H9 (cell line): ENCODE data around the gene MYRF. TPM values are rescaled to one million over a fixed set of nuclear protein-coding genes. Genes with fewer than 3 reads are reported as not detected.

Source experiments
- DNase-seq: peaks from one replicate; pipeline ENCODE4 v3.0.0-alpha.2; 2017
- H2AFZ ChIP-seq: one replicate; pipeline ENCODE4 v1.6.1; 2013; ENCODE audit warnings: mild to moderate bottlenecking, low read length, control low read depth, moderate library complexity
- H2AK5ac ChIP-seq: 2 replicates; pipeline ENCODE4 v1.6.1; 2013; ENCODE audit warnings: low read length, control low read depth, mixed read lengths; ENCODE audit not compliant: insufficient read length
- H2BK120ac ChIP-seq: one replicate; pipeline ENCODE4 v1.6.1; 2013; ENCODE audit warnings: low read depth, mild to moderate bottlenecking, low read length, control low read depth, inconsistent platforms; ENCODE audit not compliant: poor library complexity, severe bottlenecking
- H2BK12ac ChIP-seq: 2 replicates; pipeline ENCODE4 v1.6.1; 2013; ENCODE audit warnings: low read length, control low read depth, mixed read lengths, low read depth; ENCODE audit not compliant: insufficient read length
- H2BK15ac ChIP-seq: 2 replicates; pipeline ENCODE4 v1.6.1; 2013; ENCODE audit warnings: low read depth, low read length, control low read depth
- H2BK20ac ChIP-seq: one replicate; pipeline ENCODE4 v1.6.1; 2013; ENCODE audit warnings: low read depth, mild to moderate bottlenecking, low read length, control low read depth, inconsistent platforms; ENCODE audit not compliant: poor library complexity, severe bottlenecking
- H2BK5ac ChIP-seq: 2 replicates; pipeline ENCODE4 v1.6.1; 2013; ENCODE audit warnings: low read length, control low read depth, mixed read lengths; ENCODE audit not compliant: insufficient read length
- H3K14ac ChIP-seq: 2 replicates; pipeline ENCODE4 v1.6.1; 2013; ENCODE audit warnings: low read length, control low read depth; ENCODE audit not compliant: insufficient read depth
- H3K18ac ChIP-seq: 2 replicates; pipeline ENCODE4 v1.6.1; 2013; ENCODE audit warnings: low read depth, mild to moderate bottlenecking, mixed read lengths, low read length, control low read depth; ENCODE audit not compliant: insufficient read length
- H3K23ac ChIP-seq: 2 replicates; pipeline ENCODE4 v1.6.1; 2013; ENCODE audit warnings: low read length, control low read depth, mixed read lengths, low read depth; ENCODE audit not compliant: insufficient read length
- H3K23me2 ChIP-seq: 2 replicates; pipeline ENCODE4 v1.6.1; 2013; ENCODE audit warnings: low read depth, mild to moderate bottlenecking, mixed read lengths, low read length, control low read depth; ENCODE audit not compliant: insufficient read length, poor library complexity, severe bottlenecking
- H3K27ac ChIP-seq: 2 replicates; pipeline ENCODE4 v1.5.1; 2013; ENCODE audit warnings: low read length, control low read depth, mixed read lengths, low read depth; ENCODE audit not compliant: insufficient read length
- H3K27me3 ChIP-seq: 2 replicates; pipeline ENCODE4 v1.6.1; 2013; ENCODE audit warnings: low read length, control low read depth, inconsistent platforms; ENCODE audit not compliant: insufficient read depth
- H3K4ac ChIP-seq: 2 replicates; pipeline ENCODE4 v1.6.1; 2013; ENCODE audit warnings: low read depth, mild to moderate bottlenecking, control low read depth, inconsistent platforms, low read length, moderate library complexity
- H3K4me1 ChIP-seq: 2 replicates; pipeline ENCODE4 v1.6.1; 2013; ENCODE audit warnings: low read length, control low read depth, inconsistent platforms; ENCODE audit not compliant: insufficient read depth
- H3K4me2 ChIP-seq: 2 replicates; pipeline ENCODE4 v1.6.1; 2013; ENCODE audit warnings: low read length, control low read depth, mixed read lengths; ENCODE audit not compliant: insufficient read length, insufficient read depth
- H3K56ac ChIP-seq: 2 replicates; pipeline ENCODE4 v1.6.1; 2013; ENCODE audit warnings: low read depth, mild to moderate bottlenecking, mixed read lengths, low read length, control low read depth; ENCODE audit not compliant: insufficient read length
- H3K79me1 ChIP-seq: 2 replicates; pipeline ENCODE4 v1.6.1; 2013; ENCODE audit warnings: low read depth, mild to moderate bottlenecking, moderate library complexity, low read length, control low read depth, inconsistent platforms; ENCODE audit not compliant: insufficient read depth, poor library complexity, severe bottlenecking
- H3K79me2 ChIP-seq: 2 replicates; pipeline ENCODE4 v1.6.1; 2013; ENCODE audit warnings: low read length, control low read depth, inconsistent platforms; ENCODE audit not compliant: insufficient read depth
- H3K9ac ChIP-seq: 2 replicates; pipeline ENCODE4 v1.6.1; 2013; ENCODE audit warnings: low read length, control low read depth, mixed read lengths; ENCODE audit not compliant: insufficient read length; ENCODE audit errors: extremely low read depth
- H3K9me3 ChIP-seq: one replicate; pipeline ENCODE4 v1.6.1; 2013; ENCODE audit warnings: low read depth, low read length, inconsistent platforms; ENCODE audit not compliant: control insufficient read depth
- H3T11ph ChIP-seq: one replicate; pipeline ENCODE4 v1.6.1; 2013; ENCODE audit warnings: mild to moderate bottlenecking, low read length, control low read depth, inconsistent platforms
- H4K20me1 ChIP-seq: one replicate; pipeline ENCODE4 v1.6.1; 2013; ENCODE audit not compliant: control insufficient read depth, insufficient read length, insufficient read depth
- H4K5ac ChIP-seq: 2 replicates; pipeline ENCODE4 v1.6.1; 2013; ENCODE audit warnings: low read depth, mild to moderate bottlenecking, mixed read lengths, low read length, control low read depth; ENCODE audit not compliant: insufficient read length
- H4K8ac ChIP-seq: replicated peaks from 2 replicates; pipeline ENCODE4 v1.6.1; 2013; ENCODE audit warnings: low read length, control low read depth, mixed read lengths, low read depth; ENCODE audit not compliant: insufficient read length
- H4K91ac ChIP-seq: 2 replicates; pipeline ENCODE4 v1.6.1; 2013; ENCODE audit warnings: low read depth, mild to moderate bottlenecking, moderate library complexity, mixed read lengths, low read length, control low read depth; ENCODE audit not compliant: insufficient read length
- H3K27ac Mint-ChIP-seq, 3 experiments: 2 replicates in 2 of 3; 3 replicates in 1 of 3; pipeline ENCODE4 v1.8.0; 2020 to 2021; ENCODE audit warnings: mixed read lengths in 3 of 3, mild to moderate bottlenecking in 1 of 3, moderate library complexity in 1 of 3
- H3K27me3 Mint-ChIP-seq: 2 replicates; pipeline ENCODE4 v1.8.0; 2021; ENCODE audit warnings: low read depth, mild to moderate bottlenecking, moderate library complexity, mixed read lengths
- H3K36me3 Mint-ChIP-seq, 3 experiments: 2 replicates in 2 of 3; 3 replicates in 1 of 3; pipeline ENCODE4 v1.8.0; 2020 to 2021; ENCODE audit warnings: low read depth in 3 of 3, mixed read lengths in 3 of 3; ENCODE audit not compliant: insufficient read depth in 1 of 3
- H3K4me1 Mint-ChIP-seq, 2 experiments: 2 replicates each; pipeline ENCODE4 v1.8.0; 2020; ENCODE audit warnings: mixed read lengths in 2 of 2
- H3K4me3 Mint-ChIP-seq, 2 experiments: 2 replicates in 1 of 2; 3 replicates in 1 of 2; pipeline ENCODE4 v1.8.0; 2020 to 2021; ENCODE audit warnings: mild to moderate bottlenecking in 2 of 2, mixed read lengths in 2 of 2, moderate library complexity in 1 of 2
- H3K9me3 Mint-ChIP-seq, 2 experiments: 2 replicates in 1 of 2; 3 replicates in 1 of 2; pipeline ENCODE4 v1.8.0; 2020; ENCODE audit warnings: mild to moderate bottlenecking in 2 of 2, mixed read lengths in 2 of 2, moderate library complexity in 1 of 2
- WGBS: extraction: QIAGEN DNeasy Blood & Tissue Kit; methylation state at CpG from one replicate; pipeline ENCODE4 v1.1.7; 2013; ENCODE audit warnings: missing lambda C conversion rate, low lambda C conversion rate, mixed read lengths; ENCODE audit not compliant: insufficient read length; ENCODE audit errors: extremely low coverage; 5-methylcytosine and 5-hydroxymethylcytosine counted together
- total RNA-seq: library from RNA; stranded (reverse); gene quantifications from 2 replicates; pipeline ENCODE4 v1.2.1, GENCODE V29; 2021
- TF ChIP-seq, protein P1 (sequence below): fragments of 200-600 bp; sonication (generic); conservative IDR thresholded peaks from 3 replicates; pipeline ENCODE4 v1.8.0; 2021; ENCODE audit warnings: antibody characterized with exemption, mild to moderate bottlenecking

Gene MYRF
- total RNA-seq, 1 experiment from 2014 or later, result 13.9 TPM

DNA sequence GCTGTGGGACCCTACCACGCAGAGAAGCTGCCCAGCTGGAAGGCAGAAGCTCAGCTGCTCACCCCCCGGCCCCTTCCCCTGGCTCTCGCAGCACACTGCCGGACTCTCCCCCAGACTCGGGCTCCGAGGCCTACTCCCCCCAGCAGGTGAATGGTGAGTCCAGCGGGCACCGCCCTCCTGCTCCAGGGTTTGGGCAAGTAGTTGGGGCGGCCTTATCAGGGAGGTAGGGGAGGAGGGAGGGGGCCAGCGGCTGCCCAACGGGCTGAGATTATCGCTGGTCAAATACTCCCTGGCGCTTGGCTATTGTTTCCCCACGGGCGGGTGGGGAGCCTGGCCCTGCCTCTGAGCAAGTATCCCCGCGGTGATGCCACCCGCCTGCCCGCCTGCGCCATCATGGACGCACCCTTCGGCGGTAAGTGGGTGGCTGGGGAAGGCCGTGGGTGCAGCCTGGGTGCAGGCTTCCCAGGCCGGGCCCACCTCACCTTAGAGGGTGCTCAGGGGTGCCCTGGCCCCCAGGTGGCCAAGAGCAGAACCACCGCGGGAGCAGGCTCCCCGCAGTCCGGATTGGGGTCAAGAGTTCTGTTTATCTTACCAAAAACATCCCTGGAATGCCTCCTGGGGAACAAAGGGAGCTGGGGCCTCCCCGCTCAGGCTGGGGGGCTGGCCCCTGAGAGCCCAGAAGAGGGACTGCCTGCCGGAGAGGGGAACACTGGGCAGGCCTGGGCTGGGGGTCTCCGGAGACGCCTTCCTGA, 16.9 kb downstream of the MYRF start:
- Histone ChIP-seq H3K56ac (no peak overlapping the region), H3K4me1 (no peaks in the 10 kb centered on the region; the same call in 1 of the 2 replicates), H2BK5ac (no peak overlapping the region), H3K27me3 (no peaks in the 10 kb centered on the region), H3T11ph (no peak overlapping the region), H4K91ac (no peak overlapping the region), H4K5ac (no peak overlapping the region), H3K79me1 (no peaks in the 10 kb centered on the region), H4K8ac (no peak overlapping the region), H2BK12ac (no peak overlapping the region), H2BK120ac (no peak overlapping the region), H3K18ac (no peak overlapping the region), H4K20me1 (no peaks in the 10 kb centered on the region), H2AK5ac (no peak overlapping the region), H2AFZ (no peak overlapping the region), H3K14ac (no peak overlapping the region; the same call in 1 of the 2 replicates), H3K23ac (no peak overlapping the region), H3K27ac (no peak overlapping the region), H2BK15ac (no peak overlapping the region), H3K9ac (no peak overlapping the region), H3K23me2 (no peaks in the 10 kb centered on the region), H2BK20ac (no peak overlapping the region), H3K4me2 (no peak overlapping the region), H3K9me3 (no peaks in the 10 kb centered on the region), H3K79me2 (no peaks in the 10 kb centered on the region), H3K4ac (no peak overlapping the region)
- Mint-ChIP-seq H3K27me3 (no peaks in the 10 kb centered on the region), H3K9me3 (no peaks in the 10 kb centered on the region), H3K27ac (no peak overlapping the region), H3K4me3 (no peak overlapping the region), H3K4me1 (peaks cover 12 to 31% of the 10 kb centered on the region in 2 experiments), H3K36me3 (no peaks in the 10 kb centered on the region; a peak in 1 of 7 replicates)
- WGBS, result no CpG with 5 or more reads among the region's 33 CpGs
- DNase-seq, result no peak
- TF ChIP-seq, protein P1, sequence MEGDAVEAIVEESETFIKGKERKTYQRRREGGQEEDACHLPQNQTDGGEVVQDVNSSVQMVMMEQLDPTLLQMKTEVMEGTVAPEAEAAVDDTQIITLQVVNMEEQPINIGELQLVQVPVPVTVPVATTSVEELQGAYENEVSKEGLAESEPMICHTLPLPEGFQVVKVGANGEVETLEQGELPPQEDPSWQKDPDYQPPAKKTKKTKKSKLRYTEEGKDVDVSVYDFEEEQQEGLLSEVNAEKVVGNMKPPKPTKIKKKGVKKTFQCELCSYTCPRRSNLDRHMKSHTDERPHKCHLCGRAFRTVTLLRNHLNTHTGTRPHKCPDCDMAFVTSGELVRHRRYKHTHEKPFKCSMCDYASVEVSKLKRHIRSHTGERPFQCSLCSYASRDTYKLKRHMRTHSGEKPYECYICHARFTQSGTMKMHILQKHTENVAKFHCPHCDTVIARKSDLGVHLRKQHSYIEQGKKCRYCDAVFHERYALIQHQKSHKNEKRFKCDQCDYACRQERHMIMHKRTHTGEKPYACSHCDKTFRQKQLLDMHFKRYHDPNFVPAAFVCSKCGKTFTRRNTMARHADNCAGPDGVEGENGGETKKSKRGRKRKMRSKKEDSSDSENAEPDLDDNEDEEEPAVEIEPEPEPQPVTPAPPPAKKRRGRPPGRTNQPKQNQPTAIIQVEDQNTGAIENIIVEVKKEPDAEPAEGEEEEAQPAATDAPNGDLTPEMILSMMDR, result peak; percentile 60
